DMS153 treated with DMSO at 0.1 percent for 48 hours (cell line): Measurements from ENCODE around the gene SOWAHA.
"Not testable (repeated sequence)": the region's sequence is repeated elsewhere in the genome, so short reads cannot be mapped to it uniquely, and the experiment has no call there.

Experiments used
- DNase-seq: peaks from one replicate; lab custom pipeline; 2025; ENCODE audit not compliant: unreplicated experiment; lab: John Stamatoyannopoulos, UW

Gene SOWAHA

GRCh38 chr5:132806804-132807162 lies 6.3 kb upstream of the SOWAHA start:
- not testable (repeated sequence) for DNase-seq

GRCh38 chr5:132807163-132807838 lies 5.8 kb upstream of the SOWAHA start:
- DNase-seq, result no peak

- no peak for DNase-seq
Observed at GRCh38 chr5:132808448-132808847, 4.7 kb upstream of the SOWAHA start.

- DNase-seq, result no peak
Observed at GRCh38 chr5:132808866-132809265, 4.2 kb upstream of the SOWAHA start.

GRCh38 chr5:132810605-132811004 lies 2.5 kb upstream of the SOWAHA start:
- no peak for DNase-seq

GRCh38 chr5:132812123-132812765 lies 858 bp upstream of the SOWAHA start:
- DNase-seq, result no peak

GRCh38 chr5:132813599-132814502 lies 749 bp downstream of the SOWAHA start:
- no peak for DNase-seq

- DNase-seq, result no peak
Observed at GRCh38 chr5:132814503-132815294, 1.6 kb downstream of the SOWAHA start.

GRCh38 chr5:132815454-132815853 lies 2.4 kb downstream of the SOWAHA start:
- no peak for DNase-seq

GRCh38 chr5:132816083-132816482 lies 3.0 kb downstream of the SOWAHA start:
- DNase-seq, result no peak

- no peak for DNase-seq
Observed at GRCh38 chr5:132816554-132816953, 3.5 kb downstream of the SOWAHA start.

GRCh38 chr5:132817011-132817410 lies 3.9 kb downstream of the SOWAHA start:
- no peak for DNase-seq

- no peak for DNase-seq
Observed at GRCh38 chr5:132819468-132819867, 6.4 kb downstream of the SOWAHA start.

GRCh38 chr5:132820162-132820754 lies 7.2 kb downstream of the SOWAHA start:
- DNase-seq, result peak; percentile 43

- DNase-seq, result no peak
Observed at GRCh38 chr5:132821350-132821749, 8.2 kb downstream of the SOWAHA start.

GRCh38 chr5:132821791-132822190 lies 8.7 kb downstream of the SOWAHA start:
- no peak for DNase-seq

- no peak for DNase-seq
Observed at GRCh38 chr5:132822650-132823480, 9.8 kb downstream of the SOWAHA start.

- DNase-seq, result no peak
Observed at GRCh38 chr5:132823481-132824050, 10.5 kb downstream of the SOWAHA start.

GRCh38 chr5:132824426-132824825 lies 11.3 kb downstream of the SOWAHA start:
- no peak for DNase-seq
